Right lobe of liver (tissue), 4 donors: ENCODE results near the gene NPR3.

Source experiments
- POLR2A ChIP-seq: fragments of 450-650 bp; IDR thresholded peaks from one replicate; pipeline ENCODE4 v1.6.1; 2017; ENCODE audit warnings: antibody characterized with exemption, mild to moderate bottlenecking
- TF ChIP-seq, protein P1 (sequence below), 4 donors: fragments of 200-600 bp in 3 of 4; fragments of 450-650 bp in 1 of 4; IDR thresholded peaks; one replicate each; pipeline versions ENCODE4 v1.5.1 to v1.8.0; 2016 to 2022; ENCODE audit warnings: antibody characterized with exemption in 4 of 4, mild to moderate bottlenecking in 2 of 4
- donor health status: DM: no; HTN: no; CAD: no.
- donor health status: DM: no; HTN: no; CAD: no.
- donor health status: DM: no; HTN: yes; CAD: no.

DNA sequence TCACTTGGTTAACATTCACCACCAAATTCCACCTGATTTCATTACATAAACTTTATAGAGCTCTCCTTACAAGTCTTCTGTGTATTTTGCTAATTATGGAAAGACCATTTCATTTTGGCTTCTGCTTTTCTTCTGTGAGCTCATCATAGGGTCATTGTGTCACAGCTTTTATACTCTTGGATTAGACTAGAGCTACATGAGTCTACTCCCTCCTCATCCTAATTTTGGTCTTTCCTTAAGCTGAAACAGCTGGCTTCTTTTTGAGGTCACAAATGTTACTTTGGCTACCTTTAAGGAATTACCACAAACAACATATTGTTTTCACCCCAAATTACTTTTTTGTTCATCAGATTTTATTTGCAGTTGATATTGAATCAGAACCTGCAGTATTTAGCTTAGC, 103.0 kb downstream of the NPR3 start:
- TF ChIP-seq, protein P1, sequence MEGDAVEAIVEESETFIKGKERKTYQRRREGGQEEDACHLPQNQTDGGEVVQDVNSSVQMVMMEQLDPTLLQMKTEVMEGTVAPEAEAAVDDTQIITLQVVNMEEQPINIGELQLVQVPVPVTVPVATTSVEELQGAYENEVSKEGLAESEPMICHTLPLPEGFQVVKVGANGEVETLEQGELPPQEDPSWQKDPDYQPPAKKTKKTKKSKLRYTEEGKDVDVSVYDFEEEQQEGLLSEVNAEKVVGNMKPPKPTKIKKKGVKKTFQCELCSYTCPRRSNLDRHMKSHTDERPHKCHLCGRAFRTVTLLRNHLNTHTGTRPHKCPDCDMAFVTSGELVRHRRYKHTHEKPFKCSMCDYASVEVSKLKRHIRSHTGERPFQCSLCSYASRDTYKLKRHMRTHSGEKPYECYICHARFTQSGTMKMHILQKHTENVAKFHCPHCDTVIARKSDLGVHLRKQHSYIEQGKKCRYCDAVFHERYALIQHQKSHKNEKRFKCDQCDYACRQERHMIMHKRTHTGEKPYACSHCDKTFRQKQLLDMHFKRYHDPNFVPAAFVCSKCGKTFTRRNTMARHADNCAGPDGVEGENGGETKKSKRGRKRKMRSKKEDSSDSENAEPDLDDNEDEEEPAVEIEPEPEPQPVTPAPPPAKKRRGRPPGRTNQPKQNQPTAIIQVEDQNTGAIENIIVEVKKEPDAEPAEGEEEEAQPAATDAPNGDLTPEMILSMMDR (IDR thresholded peaks at IDR 0.05) = no peak
- no peak for TF ChIP-seq POLR2A
